PC-9 (cell line): ENCODE measurements around the gene SESN3. TPM values are rescaled to one million over a fixed set of nuclear protein-coding genes. Genes with fewer than 3 reads are reported as not detected.
A peak's percentile ranks its signal among the peaks of the same experiment; 100 is the strongest.

Experiments used
- BruUV-seq: library from RNA; stranded (reverse); fragments of 400-500 nt; replicated peaks from 2 replicates; lab custom pipeline; 2021; lab: Mats Ljungman, UMichigan
- CTCF ChIA-PET: fragments of 300-600 bp; sonication (Branson Sonifier 250); formaldehyde crosslinking; loops from one replicate; lab custom pipeline; 2022; ENCODE audit warnings: antibody characterized with exemption; lab: Charles Lee
- POLR2A ChIA-PET: fragments of 300-600 bp; sonication (Branson Sonifier 250); formaldehyde crosslinking; loops from one replicate; lab custom pipeline; 2022; ENCODE audit warnings: antibody characterized with exemption; ENCODE audit not compliant: unreplicated experiment; lab: Charles Lee
- DNase-seq, 2 experiments: peaks; one replicate each; pipeline versions ENCODE4 v3.0.0 to v3.0.0-alpha.2; 2015 to 2022; ENCODE audit warnings: mixed read lengths in 1 of 2
- H2AFZ ChIP-seq: fragments of 200-600 bp; sonication (generic); 2 replicates; pipeline ENCODE4 v1.8.1; 2017; ENCODE audit warnings: antibody characterized with exemption
- H3F3A ChIP-seq: fragments of 200-600 bp; sonication (generic); 2 replicates; pipeline ENCODE4 v1.8.1; 2017; ENCODE audit warnings: antibody characterized with exemption, mild to moderate bottlenecking, low read depth; ENCODE audit not compliant: insufficient read depth
- H3K27ac ChIP-seq: fragments of 200-600 bp; sonication (generic); 2 replicates; pipeline ENCODE4 v1.6.1; 2016; ENCODE audit warnings: mixed run types
- H3K27me3 ChIP-seq: fragments of 200-600 bp; sonication (generic); 2 replicates; pipeline ENCODE4 v1.6.1; 2016; ENCODE audit warnings: low read depth, mixed run types; ENCODE audit not compliant: insufficient read depth
- H3K36me3 ChIP-seq: fragments of 200-600 bp; sonication (generic); 2 replicates; pipeline ENCODE4 v1.6.1; 2016; ENCODE audit warnings: low read depth, mixed run types
- H3K4me1 ChIP-seq: fragments of 200-600 bp; sonication (generic); replicated peaks from 2 replicates; pipeline ENCODE4 v1.6.1; 2016; ENCODE audit warnings: mixed run types; ENCODE audit not compliant: insufficient read depth
- H3K4me2 ChIP-seq: fragments of 200-600 bp; sonication (generic); 2 replicates; pipeline ENCODE4 v1.6.1; 2017; ENCODE audit warnings: mixed run types
- H3K4me3 ChIP-seq: fragments of 200-600 bp; sonication (generic); 2 replicates; pipeline ENCODE4 v1.6.1; 2016; ENCODE audit warnings: mixed run types
- H3K79me2 ChIP-seq: fragments of 200-600 bp; sonication (generic); 2 replicates; pipeline ENCODE4 v1.6.1; 2017; ENCODE audit warnings: low read depth, mixed run types
- H3K9me2 ChIP-seq: fragments of 200-600 bp; sonication (generic); 2 replicates; pipeline ENCODE4 v1.8.1; 2017; ENCODE audit warnings: mild to moderate bottlenecking; ENCODE audit not compliant: insufficient read depth
- H3K9me3 ChIP-seq: fragments of 200-600 bp; sonication (generic); 2 replicates; pipeline ENCODE4 v1.8.1; 2016; ENCODE audit warnings: low read depth; ENCODE audit not compliant: insufficient read depth
- H4K20me1 ChIP-seq: fragments of 200-600 bp; sonication (generic); 2 replicates; pipeline ENCODE4 v1.8.1; 2017; ENCODE audit not compliant: insufficient read depth
- CTCF ChIP-seq: fragments of 200-600 bp; sonication (generic); conservative IDR thresholded peaks from 2 replicates; pipeline ENCODE4 v1.6.1; 2017; ENCODE audit warnings: mixed run types, antibody characterized with exemption, mild to moderate bottlenecking, moderate library complexity
- EZH2 ChIP-seq: fragments of 200-600 bp; sonication (generic); IDR thresholded peaks from 2 replicates; pipeline ENCODE4 v1.8.0; 2017; ENCODE audit warnings: antibody characterized with exemption, low read depth
- intact Hi-C: fragments of 100-400 bp; cut with micrococcal nuclease; formaldehyde crosslinking; loops from one replicate; pipeline ENCODE4 v1.10.0; 2022; ENCODE audit not compliant: unreplicated experiment
- total RNA-seq: library from RNA; stranded (reverse); gene quantifications from 2 replicates; pipeline ENCODE4 v1.2.3, GENCODE V29; 2021

Gene SESN3
- total RNA-seq, 1 experiment from 2014 or later = 0.85 TPM

DNA sequence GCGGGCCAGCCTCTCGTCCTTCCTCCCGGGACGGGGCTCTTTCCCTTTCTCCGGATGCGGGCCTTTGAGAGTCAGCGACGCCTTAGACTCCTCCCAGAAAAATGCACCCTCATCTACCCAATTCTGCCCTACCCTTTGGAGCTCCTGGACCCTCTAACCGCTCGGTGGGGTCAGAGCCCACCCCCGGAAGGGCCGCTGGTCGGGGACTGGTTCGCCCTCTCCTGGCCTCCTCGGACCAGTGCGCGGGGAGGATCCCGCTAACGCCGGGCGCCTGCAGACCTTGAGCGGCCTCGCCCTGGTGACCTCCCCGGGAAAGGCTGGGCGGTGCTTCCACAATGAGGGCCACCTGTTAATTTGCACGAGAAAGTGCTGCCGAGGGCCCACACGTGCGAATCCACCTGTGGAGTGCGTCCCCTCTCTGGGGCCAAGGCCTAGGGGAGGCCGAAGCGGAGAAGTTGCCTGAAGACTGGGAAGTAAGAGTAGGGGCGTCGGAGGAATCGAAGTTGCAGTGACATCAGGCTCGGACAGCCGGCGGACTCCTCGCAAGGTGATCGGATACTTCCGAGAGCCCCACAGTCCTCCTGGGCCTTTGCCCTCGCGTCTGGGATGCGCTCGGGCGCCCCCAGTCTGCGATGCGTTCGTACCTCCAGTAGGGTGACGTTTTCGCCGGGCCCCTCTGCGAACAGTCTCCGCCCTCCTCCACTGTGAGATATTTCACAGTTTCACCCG, 79.9 kb downstream of the SESN3 start:
- Histone ChIP-seq H2AFZ (peak overlapping the region; percentile 92), H3K4me1 (peaks cover 31% of the 10 kb centered on the region), H3K4me2 (peak overlapping the region; percentile 85), H4K20me1 (no peaks in the 10 kb centered on the region), H3K4me3 (peak overlapping the region; percentile 67), H3K27ac (peak overlapping the region; percentile 60), H3K27me3 (no peaks in the 10 kb centered on the region), H3K9me2 (no peaks in the 10 kb centered on the region), H3K79me2 (no peaks in the 10 kb centered on the region), H3F3A (peaks cover 28% of the 10 kb centered on the region), H3K36me3 (no peaks in the 10 kb centered on the region), H3K9me3 (no peaks in the 10 kb centered on the region)
- intact Hi-C loops = loop anchor here (1.0 to 5.0 kb wide), 9 partner anchors 32 to 1276 kb away; partner anchors contain the start of genes CWC15, ENDOD1, KDM4D and SESN3
- CTCF ChIA-PET = interaction anchor here (0.9 to 1.3 kb wide), 3 partner anchors 83 to 554 kb away, joined by 3 to 9 read pairs (median 6); partner anchors contain the start of genes CWC15 and KDM4D
- TF ChIP-seq CTCF = no peak; the same call in 1 of the 2 replicates
- no peak for TF ChIP-seq EZH2
- POLR2A ChIA-PET = interaction anchor here (0.6 to 1.0 kb wide), 3 partner anchors 18 to 615 kb away, joined by 3 to 5 read pairs (median 4); no protein-coding TSS in a partner anchor
- peak; percentile 93 to 94 for DNase-seq
- no TSS peak for BruUV-seq

GRCh38 chr11:95149651-95150364, 81.2 kb downstream of the SESN3 start:
- Histone ChIP-seq H3K4me2 (peak overlapping the region; percentile 85), H3K79me2 (no peaks in the 10 kb centered on the region), H3K4me1 (peaks cover 31% of the 10 kb centered on the region), H3K36me3 (no peaks in the 10 kb centered on the region), H3K27me3 (no peaks in the 10 kb centered on the region), H3K27ac (peak overlapping the region; percentile 60), H3K9me3 (no peaks in the 10 kb centered on the region), H2AFZ (peak overlapping the region; percentile 92), H3K9me2 (no peaks in the 10 kb centered on the region), H3K4me3 (peak overlapping the region; percentile 67; the same call in 1 of the 2 replicates), H3F3A (peaks cover 28% of the 10 kb centered on the region), H4K20me1 (no peaks in the 10 kb centered on the region)
- ChIA-PET CTCF (interaction anchor here (0.5 to 1.3 kb wide), 2 partner anchors 82 to 919 kb away, joined by 3 to 9 read pairs; no protein-coding TSS in a partner anchor), POLR2A (interaction anchor here (0.7 to 1.0 kb wide), 2 partner anchors 73 to 83 kb away, joined by 3 to 4 read pairs; no protein-coding TSS in a partner anchor)
- no TSS peak for BruUV-seq
- peak; percentile 74 to 83 for DNase-seq
- intact Hi-C loops = loop anchor here (1.0 to 5.0 kb wide), 4 partner anchors 16 to 1277 kb away; partner anchors contain the start of gene SESN3
- no peak for TF ChIP-seq CTCF

- no peak for DNase-seq
- ChIA-PET POLR2A (interaction anchor here (0.6 kb wide), 1 partner anchor 73 kb away, joined by 3 read pairs; no protein-coding TSS in a partner anchor), CTCF (interaction anchor here (0.6 kb wide), 1 partner anchor 670 kb away, joined by 5 read pairs; no protein-coding TSS in a partner anchor)
- no peaks in the 10 kb centered on the region for H3K36me3 ChIP-seq
- no peaks in the 10 kb centered on the region for H3K79me2 ChIP-seq
- no peaks in the 10 kb centered on the region for H3K9me3 ChIP-seq
- H3K4me2 ChIP-seq = peak overlapping the region; percentile 11; the same call in 1 of the 2 replicates
- no peak overlapping the region for H2AFZ ChIP-seq
- TF ChIP-seq EZH2 = no peak
- no peak for TF ChIP-seq CTCF
- no TSS peak for BruUV-seq
- no peak overlapping the region for H3K27ac ChIP-seq
- H3K4me3 ChIP-seq = no peak overlapping the region
- peaks cover 28% of the 10 kb centered on the region for H3F3A ChIP-seq
- no peaks in the 10 kb centered on the region for H3K9me2 ChIP-seq
- no peaks in the 10 kb centered on the region for H4K20me1 ChIP-seq
- H3K4me1 ChIP-seq = peaks cover 31% of the 10 kb centered on the region
- intact Hi-C loops = loop anchor here (1.0 kb wide), 1 partner anchor 15 kb away; no protein-coding TSS in a partner anchor
- H3K27me3 ChIP-seq = no peaks in the 10 kb centered on the region
Measured at GRCh38 chr11:95148938-95149337, 82.1 kb downstream of the SESN3 start.
